GM12892 (cell line): ENCODE results near the gene PNRC2.
"Not testable (repeated sequence)": the region's sequence is repeated elsewhere in the genome, so short reads cannot be mapped to it uniquely, and the experiment has no call there.

Source experiments
- DNase-seq: peaks from one replicate; pipeline ENCODE4 v3.0.0; 2011; ENCODE audit not compliant: insufficient read length
- FAIRE-seq: peaks from 2 replicates; lab custom pipeline; 2011; peaks lifted over from hg19 to GRCh38; lab: Jason Lieb, UNC
- POLR2A ChIP-seq: IDR thresholded peaks from 2 replicates; pipeline ENCODE4 v1.6.1; 2011; ENCODE audit warnings: low read depth, low read length, control low read depth
- POLR2AphosphoS5 ChIP-seq: IDR thresholded peaks from 2 replicates; pipeline ENCODE4 v1.6.1; 2011; ENCODE audit warnings: low read depth, low read length, control low read depth
- TAF1 ChIP-seq: IDR thresholded peaks from 2 replicates; pipeline ENCODE4 v1.6.1; 2011; ENCODE audit warnings: low read depth, mild to moderate bottlenecking, control low read depth, low read length, borderline replicate concordance

Gene PNRC2

DNA sequence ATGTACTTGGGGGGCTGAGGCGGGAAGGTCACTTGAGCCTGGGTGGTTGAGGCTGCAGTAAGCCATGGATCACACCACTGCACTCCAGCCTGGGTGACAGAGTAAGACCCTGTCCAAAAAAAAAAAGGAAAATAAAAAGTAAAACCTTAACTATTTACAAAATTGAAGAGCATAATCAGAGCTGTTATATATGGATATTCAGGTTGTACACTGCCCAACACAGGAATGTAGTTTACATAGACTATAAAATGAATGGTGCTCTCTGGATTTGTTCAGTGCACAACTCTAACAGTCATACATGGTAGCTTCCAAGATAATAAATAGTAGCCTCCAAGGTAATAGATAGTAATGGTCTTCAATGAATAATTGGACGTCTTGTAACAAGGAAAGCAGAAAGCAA, 43.1 kb downstream of the PNRC2 start:
- no peak for TF ChIP-seq TAF1
- no peak for TF ChIP-seq POLR2AphosphoS5
- TF ChIP-seq POLR2A = no peak
- FAIRE-seq = no peak
- no peak for DNase-seq

DNA sequence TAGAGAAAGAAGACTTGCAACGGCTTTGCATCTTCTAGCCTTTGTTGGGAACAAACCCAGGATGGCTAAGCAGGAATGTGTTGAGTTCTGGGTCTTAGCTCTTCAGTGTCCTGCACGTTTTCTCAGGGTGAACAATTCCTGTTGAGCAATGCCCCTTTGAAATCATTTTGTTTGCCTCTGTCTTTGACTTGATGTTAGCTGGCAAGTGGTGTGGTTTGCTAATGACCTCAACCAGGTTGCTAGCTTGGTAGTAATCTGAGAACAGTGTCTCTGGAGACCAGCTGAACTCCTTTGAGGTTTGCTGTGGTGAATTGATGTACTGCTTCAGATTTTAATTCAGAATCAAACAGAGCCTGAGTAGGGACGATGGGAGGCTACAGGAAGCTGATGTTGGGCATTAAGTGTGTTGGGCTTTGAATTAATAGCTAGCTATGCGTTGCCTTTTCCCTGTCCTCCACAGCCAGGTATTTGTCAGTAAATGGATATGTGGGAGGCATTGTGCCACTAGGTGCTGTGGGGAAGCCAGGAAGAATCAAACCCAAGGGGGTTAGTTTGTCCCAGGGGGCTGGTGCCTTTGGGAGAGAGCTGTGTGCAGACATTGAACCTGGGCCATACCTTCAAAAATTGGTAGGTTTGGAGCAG, 43.8 kb downstream of the PNRC2 start:
- TF ChIP-seq TAF1 (no peak), POLR2A (no peak), POLR2AphosphoS5 (no peak)
- DNase-seq (no peak), FAIRE-seq (no peak)

DNA sequence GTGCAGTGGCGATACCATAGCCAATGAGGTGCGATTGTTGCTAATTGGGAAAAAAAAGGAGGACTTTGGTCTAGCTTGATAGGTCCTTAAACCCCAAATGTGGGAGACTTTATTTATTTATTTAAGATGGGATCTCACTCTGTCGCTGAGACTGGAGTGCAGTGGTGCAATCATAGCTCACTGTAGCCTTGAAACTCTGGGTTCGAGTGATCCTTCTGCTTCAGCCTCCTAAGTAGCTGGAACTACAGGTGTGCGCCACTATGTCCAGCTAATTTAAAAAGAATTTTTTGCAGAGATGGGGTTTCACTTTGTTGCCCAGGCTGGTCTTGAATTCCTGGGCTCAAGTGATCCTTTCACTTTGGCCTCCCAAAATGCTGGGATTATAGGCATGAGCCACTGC, 44.5 kb downstream of the PNRC2 start:
- FAIRE-seq (no peak), DNase-seq (no peak)
- no peak for TF ChIP-seq POLR2A
- no peak for TF ChIP-seq TAF1
- TF ChIP-seq POLR2AphosphoS5 = no peak

DNA sequence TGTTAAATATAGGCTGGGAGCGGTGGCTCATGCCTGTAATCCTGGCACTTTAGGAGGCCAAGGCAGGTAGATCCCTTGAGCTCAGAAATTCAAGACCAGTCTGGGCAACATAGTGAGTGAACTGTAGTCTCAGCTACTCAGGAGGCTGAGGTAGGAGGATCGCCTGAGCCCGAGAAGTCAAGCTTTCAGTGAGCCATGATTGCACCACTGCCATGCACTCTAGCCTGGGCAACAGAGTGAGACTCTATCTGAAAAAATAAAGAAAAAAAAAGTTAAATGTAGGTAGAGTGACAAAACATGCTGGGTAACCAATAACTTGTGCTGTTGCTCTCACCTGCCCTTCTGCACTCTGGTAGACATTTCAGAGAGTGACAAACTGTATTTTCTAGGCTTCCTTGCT, 45.5 kb downstream of the PNRC2 start:
- FAIRE-seq (no peak), DNase-seq (no peak)
- TF ChIP-seq POLR2A (no peak), POLR2AphosphoS5 (no peak), TAF1 (no peak)

DNA sequence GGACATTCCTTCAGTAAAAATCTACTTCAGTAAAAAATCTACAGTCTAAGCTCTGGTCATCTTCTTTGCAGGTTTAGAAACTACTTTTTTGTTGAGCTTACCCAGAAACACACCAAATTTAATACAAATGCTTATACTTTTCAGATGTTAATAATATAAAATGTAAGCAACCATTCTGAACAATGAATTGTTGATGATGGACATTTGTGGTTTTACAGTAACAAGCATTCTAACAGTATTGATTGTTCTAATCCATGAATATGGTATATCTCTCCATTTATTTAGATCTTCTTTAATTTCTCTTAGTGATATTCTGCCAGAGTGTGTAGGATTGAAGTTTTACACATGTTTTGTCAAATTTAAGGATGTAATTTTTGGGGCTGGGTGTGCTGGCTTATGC, 47.5 kb downstream of the PNRC2 start:
- FAIRE-seq = no peak
- TF ChIP-seq TAF1 (no peak), POLR2AphosphoS5 (no peak)
- DNase-seq = no peak

DNA sequence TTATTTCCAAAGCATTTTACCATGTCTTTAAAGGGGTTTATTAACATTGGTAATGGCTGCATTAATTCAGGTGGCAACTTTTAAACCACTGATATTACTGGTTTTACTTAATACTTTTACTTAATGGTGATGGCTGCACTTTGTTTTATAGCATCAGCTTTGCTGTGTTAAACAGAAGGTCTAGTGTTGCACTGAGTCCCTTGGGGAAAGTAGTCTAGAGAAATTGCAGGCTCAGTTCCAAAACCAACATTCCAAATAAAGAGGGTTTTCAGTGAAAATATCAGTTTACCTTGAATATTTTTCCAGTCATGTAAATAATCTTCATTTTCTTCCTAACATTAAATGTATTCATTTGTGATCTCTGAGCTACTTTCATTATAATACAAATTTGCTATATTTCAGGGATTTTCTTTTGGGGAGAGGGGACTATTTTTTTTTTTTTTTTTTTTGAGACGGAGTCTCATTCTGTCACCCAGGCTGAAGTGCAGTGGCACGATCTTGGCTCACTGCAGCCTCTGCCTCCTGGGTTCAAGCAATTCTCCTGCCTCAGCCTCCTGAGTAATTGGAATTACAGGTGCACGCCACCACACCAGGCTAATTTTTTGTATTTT, 49.1 kb downstream of the PNRC2 start:
- DNase-seq, FAIRE-seq: not testable (repeated sequence)

DNA sequence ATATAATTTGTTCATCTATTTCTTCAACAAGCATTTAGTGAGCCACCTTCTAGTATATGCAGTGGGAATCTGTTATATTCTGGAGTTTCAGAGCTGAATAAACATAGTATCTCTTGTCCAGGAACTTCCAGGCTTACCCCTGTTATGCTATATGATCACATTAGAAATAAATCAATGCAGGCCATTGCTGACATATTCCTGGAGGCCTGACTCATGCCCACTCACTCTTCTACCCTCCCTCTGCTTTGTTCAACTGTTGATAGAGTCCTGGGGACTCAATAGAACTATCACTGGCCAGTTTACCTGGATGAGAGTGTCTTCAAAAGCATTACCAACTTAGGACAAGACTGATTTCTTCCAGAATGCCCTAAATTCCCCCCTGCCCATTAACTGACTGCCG, 49.8 kb downstream of the PNRC2 start:
- no peak for FAIRE-seq
- TF ChIP-seq POLR2A = no peak
- TF ChIP-seq POLR2AphosphoS5 = no peak
- TF ChIP-seq TAF1 = no peak
- no peak for DNase-seq

DNA sequence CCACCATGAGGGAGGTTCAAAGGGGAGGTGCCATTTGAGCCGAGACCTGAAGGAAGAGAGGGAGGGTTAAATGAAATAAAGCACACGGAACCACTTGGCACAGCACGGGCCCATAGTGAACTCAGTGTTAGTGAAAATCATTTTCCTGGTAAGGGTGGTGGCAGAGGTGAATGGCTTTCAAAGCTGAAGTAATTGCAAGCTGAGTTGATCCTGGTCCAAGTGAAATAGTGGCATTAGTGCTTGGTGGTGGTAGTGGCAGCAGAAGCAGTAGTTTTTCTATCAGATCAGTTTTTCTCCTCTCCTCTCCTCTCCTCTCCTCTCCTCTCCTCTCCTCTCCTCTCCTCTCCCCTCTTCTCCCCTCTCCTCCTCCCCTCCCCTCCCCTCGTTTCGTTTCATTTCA, 51.0 kb downstream of the PNRC2 start:
- no peak for TF ChIP-seq TAF1
- no peak for TF ChIP-seq POLR2AphosphoS5
- no peak for TF ChIP-seq POLR2A
- no peak for FAIRE-seq
- DNase-seq = no peak

DNA sequence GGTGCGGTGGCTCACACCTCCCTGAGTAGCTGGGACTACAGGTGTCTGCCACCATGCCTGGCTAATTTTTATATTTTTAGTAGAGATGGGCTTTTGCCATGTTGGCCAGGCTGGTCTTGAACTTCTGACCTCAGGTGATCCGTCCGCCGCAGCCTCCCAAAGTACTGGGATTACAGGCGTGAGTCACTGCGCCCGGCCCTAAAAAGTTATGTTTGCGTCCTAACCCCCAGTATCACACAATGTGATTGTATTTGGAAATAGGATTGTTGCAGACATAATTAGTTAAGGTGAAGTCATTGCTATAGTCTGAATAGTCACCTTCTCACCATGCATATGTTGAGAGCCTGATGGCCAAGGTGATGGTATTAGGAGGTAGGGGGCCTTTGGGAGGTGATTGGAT, 53.2 kb downstream of the PNRC2 start:
- FAIRE-seq, DNase-seq: not testable (repeated sequence)
